Adrenal gland (tissue), 5 donors: ENCODE data around the gene TECTB.

Source experiments
- POLR2A ChIP-seq, 2 donors: fragments of 450-650 bp; IDR thresholded peaks; one replicate each; pipeline ENCODE4 v1.6.1; 2017; ENCODE audit warnings: antibody characterized with exemption in 2 of 2, mild to moderate bottlenecking in 2 of 2, moderate library complexity in 1 of 2
- TF ChIP-seq, protein P1 (sequence below), 6 experiments: fragments of 450-650 bp in 4 of 6; fragments of 200-600 bp in 2 of 6; sonication (generic) in 1 of 6; IDR thresholded peaks; 1 replicate in 5 of 6; 2 replicates in 1 of 6; pipeline versions ENCODE4 v1.5.1 to v1.8.0; 2016 to 2021; ENCODE audit warnings: antibody characterized with exemption in 6 of 6, mild to moderate bottlenecking in 2 of 6, moderate library complexity in 1 of 6
- donor health status: DM: no; HTN: no; CAD: no.

- TF ChIP-seq POLR2A (IDR thresholded peaks at IDR 0.05) = no peak
- TF ChIP-seq, protein P1, sequence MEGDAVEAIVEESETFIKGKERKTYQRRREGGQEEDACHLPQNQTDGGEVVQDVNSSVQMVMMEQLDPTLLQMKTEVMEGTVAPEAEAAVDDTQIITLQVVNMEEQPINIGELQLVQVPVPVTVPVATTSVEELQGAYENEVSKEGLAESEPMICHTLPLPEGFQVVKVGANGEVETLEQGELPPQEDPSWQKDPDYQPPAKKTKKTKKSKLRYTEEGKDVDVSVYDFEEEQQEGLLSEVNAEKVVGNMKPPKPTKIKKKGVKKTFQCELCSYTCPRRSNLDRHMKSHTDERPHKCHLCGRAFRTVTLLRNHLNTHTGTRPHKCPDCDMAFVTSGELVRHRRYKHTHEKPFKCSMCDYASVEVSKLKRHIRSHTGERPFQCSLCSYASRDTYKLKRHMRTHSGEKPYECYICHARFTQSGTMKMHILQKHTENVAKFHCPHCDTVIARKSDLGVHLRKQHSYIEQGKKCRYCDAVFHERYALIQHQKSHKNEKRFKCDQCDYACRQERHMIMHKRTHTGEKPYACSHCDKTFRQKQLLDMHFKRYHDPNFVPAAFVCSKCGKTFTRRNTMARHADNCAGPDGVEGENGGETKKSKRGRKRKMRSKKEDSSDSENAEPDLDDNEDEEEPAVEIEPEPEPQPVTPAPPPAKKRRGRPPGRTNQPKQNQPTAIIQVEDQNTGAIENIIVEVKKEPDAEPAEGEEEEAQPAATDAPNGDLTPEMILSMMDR (IDR thresholded peaks at IDR 0.05) = no peak
Observed at GRCh38 chr10:112338957-112339356, 55.8 kb downstream of the TECTB start.
